GM23338 (cell line): ENCODE measurements around the gene FTO. TPM values are rescaled to one million over a fixed set of nuclear protein-coding genes. Genes with fewer than 3 reads are reported as not detected.

Source experiments
- ATAC-seq: fragments of 200-7000 bp; cut with Tn5 transposase; 3 replicates; pipeline ENCODE4 v1.9.1; 2020
- DNase-seq: peaks from one replicate; pipeline ENCODE4 v3.0.0-alpha.2; 2015; ENCODE audit warnings: low spot score
- H2AFZ ChIP-seq: fragments of 200-600 bp; sonication (generic); 2 replicates; pipeline ENCODE4 v1.8.0; 2016; ENCODE audit warnings: antibody characterized with exemption, mild to moderate bottlenecking, moderate library complexity
- H3F3A ChIP-seq: fragments of 200-600 bp; sonication (generic); replicated peaks from 2 replicates; pipeline ENCODE4 v1.8.0; 2017; ENCODE audit warnings: antibody characterized with exemption, mixed run types, low read depth
- H3K27ac ChIP-seq: fragments of 200-600 bp; sonication (generic); 2 replicates; pipeline ENCODE4 v1.6.1; 2016; ENCODE audit warnings: low read depth
- H3K27me3 ChIP-seq: fragments of 200-600 bp; sonication (generic); 2 replicates; pipeline ENCODE4 v1.8.0; 2016; ENCODE audit warnings: mild to moderate bottlenecking, mixed run types, moderate library complexity; ENCODE audit not compliant: insufficient read depth
- H3K36me3 ChIP-seq: fragments of 200-600 bp; sonication (generic); 2 replicates; pipeline ENCODE4 v1.8.0; 2016; ENCODE audit warnings: mild to moderate bottlenecking; ENCODE audit not compliant: insufficient read depth
- H3K4me1 ChIP-seq: fragments of 200-600 bp; sonication (generic); 2 replicates; pipeline ENCODE4 v1.8.0; 2016; ENCODE audit warnings: mild to moderate bottlenecking, moderate library complexity; ENCODE audit not compliant: insufficient read depth
- H3K4me2 ChIP-seq: fragments of 200-600 bp; sonication (generic); 2 replicates; pipeline ENCODE4 v1.7.1; 2017; ENCODE audit warnings: mixed run types
- H3K4me3 ChIP-seq: fragments of 200-600 bp; sonication (generic); 2 replicates; pipeline ENCODE4 v1.6.1; 2016; ENCODE audit warnings: mixed run types
- H3K79me2 ChIP-seq: fragments of 200-600 bp; sonication (generic); replicated peaks from 2 replicates; pipeline ENCODE4 v1.8.0; 2017; ENCODE audit warnings: mild to moderate bottlenecking; ENCODE audit not compliant: insufficient read depth
- H3K9me2 ChIP-seq: fragments of 200-600 bp; sonication (generic); 2 replicates; pipeline ENCODE4 v1.8.0; 2017; ENCODE audit not compliant: insufficient read depth
- H4K20me1 ChIP-seq: fragments of 200-600 bp; sonication (generic); replicated peaks from 2 replicates; pipeline ENCODE4 v1.8.0; 2017; ENCODE audit warnings: mild to moderate bottlenecking; ENCODE audit not compliant: insufficient read depth
- H3K27ac Mint-ChIP-seq: 2 replicates; pipeline ENCODE4 v1.8.0; 2020; ENCODE audit warnings: inconsistent platforms, mild to moderate bottlenecking, moderate library complexity, mixed read lengths
- H3K27me3 Mint-ChIP-seq: 3 replicates; pipeline ENCODE4 v1.8.0; 2022; ENCODE audit warnings: low read depth, mild to moderate bottlenecking, moderate library complexity, mixed read lengths, inconsistent platforms; ENCODE audit not compliant: insufficient read depth, poor library complexity
- H3K36me3 Mint-ChIP-seq: 3 replicates; pipeline ENCODE4 v1.8.0; 2021; ENCODE audit warnings: low read depth, mild to moderate bottlenecking, inconsistent platforms, moderate library complexity, mixed read lengths
- H3K4me1 Mint-ChIP-seq: 3 replicates; pipeline ENCODE4 v1.8.0; 2020; ENCODE audit warnings: mild to moderate bottlenecking, inconsistent platforms, mixed read lengths
- H3K4me3 Mint-ChIP-seq: 3 replicates; pipeline ENCODE4 v1.8.0; 2021; ENCODE audit warnings: moderate library complexity, mild to moderate bottlenecking, inconsistent platforms, mixed read lengths
- H3K9me3 Mint-ChIP-seq: 3 replicates; pipeline ENCODE4 v1.8.0; 2020; ENCODE audit warnings: moderate library complexity, mild to moderate bottlenecking, inconsistent platforms, mixed read lengths
- CREB1 ChIP-seq: fragments of 250-450 bp; sonication (Bioruptor Pico); IDR thresholded peaks from 2 replicates; pipeline ENCODE4 v1.5.0; 2020; ENCODE audit warnings: low read depth, mild to moderate bottlenecking, moderate library complexity
- EZH2 ChIP-seq: fragments of 200-600 bp; sonication (generic); IDR thresholded peaks from one replicate; pipeline ENCODE4 v1.8.0; 2017; ENCODE audit warnings: antibody characterized with exemption, mild to moderate bottlenecking, low read depth; ENCODE audit not compliant: unreplicated experiment
- EZH2phosphoT487 ChIP-seq: fragments of 200-600 bp; sonication (generic); IDR thresholded peaks from one replicate; pipeline ENCODE4 v1.8.1; 2018; ENCODE audit warnings: antibody characterized with exemption; ENCODE audit not compliant: unreplicated experiment
- NANOG ChIP-seq: IDR thresholded peaks from 2 replicates; pipeline ENCODE4 v1.6.1; 2016; ENCODE audit warnings: antibody characterized with exemption, borderline replicate concordance
- POLR2AphosphoS5 ChIP-seq: IDR thresholded peaks from 2 replicates; pipeline ENCODE4 v1.6.1; 2016; ENCODE audit warnings: antibody characterized with exemption, low read depth
- STAT1 ChIP-seq: IDR thresholded peaks from one replicate; pipeline ENCODE4 v1.6.1; 2016; ENCODE audit warnings: antibody characterized with exemption; ENCODE audit not compliant: unreplicated experiment
- polyA plus RNA-seq: library from polyadenylated mRNA; unstranded; fragments of >200 nt; fragmentation: Nextera tagmentation; extraction: Ambion mirVana; gene quantifications from 2 replicates; pipeline ENCODE4 v1.2.1, GENCODE V29; 2016
- total RNA-seq: library from RNA; depleted of rRNA; stranded (reverse); fragments of >200 nt; shearing (Covaris generic); gene quantifications from 2 replicates; pipeline ENCODE4 v1.2.3, GENCODE V29; 2014
- TF ChIP-seq, protein P1 (sequence below): fragments of 250-450 bp; sonication (Bioruptor Pico); IDR thresholded peaks from 2 replicates; pipeline ENCODE4 v1.5.0; 2020; ENCODE audit warnings: mild to moderate bottlenecking, moderate library complexity

The FTO gene
- total and polyA plus RNA-seq, 2 experiments from 2014 or later: 17.7 to 69.6 TPM

DNA sequence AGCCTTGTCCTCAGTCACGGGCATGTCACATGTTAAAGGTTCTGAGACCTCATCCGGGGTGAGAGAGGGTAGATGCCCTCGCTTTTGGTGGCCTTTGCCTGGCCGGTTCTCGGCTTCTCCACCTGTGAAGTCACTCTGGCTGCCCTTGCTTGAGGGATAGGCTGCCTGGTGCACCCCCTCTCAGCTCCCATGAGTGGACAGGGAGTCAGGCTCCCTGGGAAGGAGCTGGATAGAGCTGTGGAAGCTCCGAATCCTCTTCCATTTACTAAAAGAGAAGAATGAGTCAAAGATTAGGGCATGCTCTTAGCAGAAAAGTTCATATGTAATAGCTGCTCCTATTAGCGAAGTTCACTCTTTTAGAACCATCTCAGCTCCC lies 440.6 kb downstream of the FTO start:
- Histone ChIP-seq H3K4me1 (0 out of 2 replicates have a peak, but pooled peaks cover 9% of the 10 kb centered on the region), H3K79me2 (no peaks in the 10 kb centered on the region), H2AFZ (no peak overlapping the region), H4K20me1 (no peaks in the 10 kb centered on the region), H3K27ac (no peak overlapping the region), H3K4me3 (no peak overlapping the region), H3K4me2 (no peak overlapping the region), H3K36me3 (no peaks in the 10 kb centered on the region), H3F3A (no peaks in the 10 kb centered on the region), H3K9me2 (no peaks in the 10 kb centered on the region), H3K27me3 (no peaks in the 10 kb centered on the region)
- H3K9me3 Mint-ChIP-seq: no peaks in the 10 kb centered on the region; the same call in 2 of the 3 replicates
- peaks cover 7% of the 10 kb centered on the region; the same call in 2 of the 3 replicates for H3K4me1 Mint-ChIP-seq
- ATAC-seq (no peak), DNase-seq (no peak)
- TF ChIP-seq NANOG (no peak), EZH2 (no peak)
- no peaks in the 10 kb centered on the region for H3K36me3 Mint-ChIP-seq
- no peak overlapping the region for H3K27ac Mint-ChIP-seq
- H3K27me3 Mint-ChIP-seq: peaks cover 12% of the 10 kb centered on the region
- no peak overlapping the region for H3K4me3 Mint-ChIP-seq

DNA sequence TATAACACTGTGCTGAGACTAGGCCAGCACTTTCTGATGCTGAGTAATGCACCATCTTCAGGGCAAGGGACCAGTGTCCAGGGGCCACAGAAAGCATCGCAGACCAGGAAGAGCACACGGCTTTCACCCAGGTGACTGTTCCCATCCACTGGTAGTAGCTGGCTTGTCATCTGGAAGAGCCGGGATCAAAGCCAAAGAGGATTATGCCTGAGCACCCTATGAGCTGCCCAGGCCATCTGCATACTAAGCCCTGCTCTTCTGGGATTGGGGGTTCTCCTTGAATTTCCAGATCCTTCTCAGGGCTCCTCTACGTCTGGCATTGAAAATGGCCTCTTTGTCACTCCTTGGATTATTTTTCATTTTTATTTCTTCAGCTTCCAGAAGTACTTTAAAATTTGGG lies 441.9 kb downstream of the FTO start:
- no peak overlapping the region for H3K27ac Mint-ChIP-seq
- Histone ChIP-seq H2AFZ (no peak overlapping the region), H3K27ac (no peak overlapping the region), H3K27me3 (no peaks in the 10 kb centered on the region), H3F3A (no peaks in the 10 kb centered on the region), H3K4me3 (no peak overlapping the region), H3K9me2 (no peaks in the 10 kb centered on the region), H3K36me3 (no peaks in the 10 kb centered on the region), H3K4me1 (no peaks in the 10 kb centered on the region), H3K79me2 (no peaks in the 10 kb centered on the region), H3K4me2 (no peak overlapping the region), H4K20me1 (no peaks in the 10 kb centered on the region)
- H3K4me3 Mint-ChIP-seq: no peak overlapping the region
- no peaks in the 10 kb centered on the region for H3K4me1 Mint-ChIP-seq
- H3K27me3 Mint-ChIP-seq: peaks cover 12% of the 10 kb centered on the region
- H3K36me3 Mint-ChIP-seq: no peaks in the 10 kb centered on the region
- ATAC-seq (no peak), DNase-seq (no peak)
- H3K9me3 Mint-ChIP-seq: no peaks in the 10 kb centered on the region; the same call in 2 of the 3 replicates
- TF ChIP-seq STAT1 (no peak), POLR2AphosphoS5 (no peak), EZH2phosphoT487 (no peak), CREB1 (CRISPR knock-in tag) (no peak)
- TF ChIP-seq, protein P1, sequence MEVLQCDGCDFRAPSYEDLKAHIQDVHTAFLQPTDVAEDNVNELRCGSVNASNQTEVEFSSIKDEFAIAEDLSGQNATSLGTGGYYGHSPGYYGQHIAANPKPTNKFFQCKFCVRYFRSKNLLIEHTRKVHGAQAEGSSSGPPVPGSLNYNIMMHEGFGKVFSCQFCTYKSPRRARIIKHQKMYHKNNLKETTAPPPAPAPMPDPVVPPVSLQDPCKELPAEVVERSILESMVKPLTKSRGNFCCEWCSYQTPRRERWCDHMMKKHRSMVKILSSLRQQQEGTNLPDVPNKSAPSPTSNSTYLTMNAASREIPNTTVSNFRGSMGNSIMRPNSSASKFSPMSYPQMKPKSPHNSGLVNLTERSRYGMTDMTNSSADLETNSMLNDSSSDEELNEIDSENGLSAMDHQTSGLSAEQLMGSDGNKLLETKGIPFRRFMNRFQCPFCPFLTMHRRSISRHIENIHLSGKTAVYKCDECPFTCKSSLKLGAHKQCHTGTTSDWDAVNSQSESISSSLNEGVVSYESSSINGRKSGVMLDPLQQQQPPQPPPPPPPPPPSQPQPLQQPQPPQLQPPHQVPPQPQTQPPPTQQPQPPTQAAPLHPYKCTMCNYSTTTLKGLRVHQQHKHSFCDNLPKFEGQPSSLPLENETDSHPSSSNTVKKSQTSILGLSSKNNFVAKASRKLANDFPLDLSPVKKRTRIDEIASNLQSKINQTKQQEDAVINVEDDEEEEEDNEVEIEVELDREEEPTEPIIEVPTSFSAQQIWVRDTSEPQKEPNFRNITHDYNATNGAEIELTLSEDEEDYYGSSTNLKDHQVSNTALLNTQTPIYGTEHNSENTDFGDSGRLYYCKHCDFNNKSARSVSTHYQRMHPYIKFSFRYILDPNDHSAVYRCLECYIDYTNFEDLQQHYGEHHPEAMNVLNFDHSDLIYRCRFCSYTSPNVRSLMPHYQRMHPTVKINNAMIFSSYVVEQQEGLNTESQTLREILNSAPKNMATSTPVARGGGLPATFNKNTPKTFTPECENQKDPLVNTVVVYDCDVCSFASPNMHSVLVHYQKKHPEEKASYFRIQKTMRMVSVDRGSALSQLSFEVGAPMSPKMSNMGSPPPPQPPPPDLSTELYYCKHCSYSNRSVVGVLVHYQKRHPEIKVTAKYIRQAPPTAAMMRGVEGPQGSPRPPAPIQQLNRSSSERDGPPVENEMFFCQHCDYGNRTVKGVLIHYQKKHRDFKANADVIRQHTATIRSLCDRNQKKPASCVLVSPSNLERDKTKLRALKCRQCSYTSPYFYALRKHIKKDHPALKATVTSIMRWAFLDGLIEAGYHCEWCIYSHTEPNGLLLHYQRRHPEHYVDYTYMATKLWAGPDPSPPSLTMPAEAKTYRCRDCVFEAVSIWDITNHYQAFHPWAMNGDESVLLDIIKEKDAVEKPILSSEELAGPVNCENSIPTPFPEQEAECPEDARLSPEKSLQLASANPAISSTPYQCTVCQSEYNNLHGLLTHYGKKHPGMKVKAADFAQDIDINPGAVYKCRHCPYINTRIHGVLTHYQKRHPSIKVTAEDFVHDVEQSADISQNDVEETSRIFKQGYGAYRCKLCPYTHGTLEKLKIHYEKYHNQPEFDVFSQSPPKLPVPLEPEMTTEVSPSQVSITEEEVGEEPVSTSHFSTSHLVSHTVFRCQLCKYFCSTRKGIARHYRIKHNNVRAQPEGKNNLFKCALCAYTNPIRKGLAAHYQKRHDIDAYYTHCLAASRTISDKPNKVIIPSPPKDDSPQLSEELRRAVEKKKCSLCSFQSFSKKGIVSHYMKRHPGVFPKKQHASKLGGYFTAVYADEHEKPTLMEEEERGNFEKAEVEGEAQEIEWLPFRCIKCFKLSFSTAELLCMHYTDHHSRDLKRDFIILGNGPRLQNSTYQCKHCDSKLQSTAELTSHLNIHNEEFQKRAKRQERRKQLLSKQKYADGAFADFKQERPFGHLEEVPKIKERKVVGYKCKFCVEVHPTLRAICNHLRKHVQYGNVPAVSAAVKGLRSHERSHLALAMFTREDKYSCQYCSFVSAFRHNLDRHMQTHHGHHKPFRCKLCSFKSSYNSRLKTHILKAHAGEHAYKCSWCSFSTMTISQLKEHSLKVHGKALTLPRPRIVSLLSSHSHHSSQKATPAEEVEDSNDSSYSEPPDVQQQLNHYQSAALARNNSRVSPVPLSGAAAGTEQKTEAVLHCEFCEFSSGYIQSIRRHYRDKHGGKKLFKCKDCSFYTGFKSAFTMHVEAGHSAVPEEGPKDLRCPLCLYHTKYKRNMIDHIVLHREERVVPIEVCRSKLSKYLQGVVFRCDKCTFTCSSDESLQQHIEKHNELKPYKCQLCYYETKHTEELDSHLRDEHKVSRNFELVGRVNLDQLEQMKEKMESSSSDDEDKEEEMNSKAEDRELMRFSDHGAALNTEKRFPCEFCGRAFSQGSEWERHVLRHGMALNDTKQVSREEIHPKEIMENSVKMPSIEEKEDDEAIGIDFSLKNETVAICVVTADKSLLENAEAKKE: no peak
